Transverse colon (tissue), 4 donors: ENCODE data around the gene PNMA8C.

Experiments
- CTCF ChIP-seq, 5 experiments: fragments of 200-600 bp in 3 of 5; fragments of 450-650 bp in 2 of 5; sonication (generic) in 3 of 5; IDR thresholded peaks; 1 replicate in 2 of 5; 2 replicates in 3 of 5; pipeline ENCODE4 v1.5.1; 2016 to 2017; ENCODE audit warnings: antibody characterized with exemption in 5 of 5, inconsistent platforms in 3 of 5, mild to moderate bottlenecking in 2 of 5, moderate library complexity in 1 of 5
- POLR2AphosphoS5 ChIP-seq, 3 donors: sonication (generic); formaldehyde crosslinking; IDR thresholded peaks; one replicate each; pipeline ENCODE4 v1.6.1; 2016; ENCODE audit warnings: antibody characterized with exemption in 3 of 3

DNA sequence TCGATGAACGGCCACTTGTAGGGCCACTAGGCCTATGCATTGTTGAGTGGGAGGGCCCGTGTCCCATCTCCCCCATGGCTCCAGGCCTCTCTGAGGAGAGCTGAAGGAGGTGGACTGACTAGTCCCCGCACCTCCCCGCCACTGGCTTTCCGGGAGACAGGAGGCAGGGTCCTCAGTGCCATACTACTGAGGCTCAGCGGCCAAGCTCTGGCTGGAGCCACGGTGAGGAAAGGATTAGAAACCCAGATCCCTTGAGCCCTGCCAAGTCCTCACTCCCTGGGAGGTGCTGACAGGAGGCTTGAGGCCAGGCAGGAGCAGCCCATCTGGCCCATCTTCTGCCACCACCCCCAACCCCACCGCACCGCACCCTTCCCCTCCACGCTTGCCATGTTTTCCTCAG, 44.3 kb downstream of the PNMA8C start:
- no peak for TF ChIP-seq CTCF (IDR thresholded peaks at IDR 0.05)
- TF ChIP-seq POLR2AphosphoS5 (IDR thresholded peaks at IDR 0.05) = no peak
